ENCODE measurements around the gene MINDY4. TPM values are rescaled to one million over a fixed set of nuclear protein-coding genes. Genes with fewer than 3 reads are reported as not detected.

MINDY4 gene
- total RNA-seq, 1 experiment from 2014 or later: 1.8 TPM

DNA sequence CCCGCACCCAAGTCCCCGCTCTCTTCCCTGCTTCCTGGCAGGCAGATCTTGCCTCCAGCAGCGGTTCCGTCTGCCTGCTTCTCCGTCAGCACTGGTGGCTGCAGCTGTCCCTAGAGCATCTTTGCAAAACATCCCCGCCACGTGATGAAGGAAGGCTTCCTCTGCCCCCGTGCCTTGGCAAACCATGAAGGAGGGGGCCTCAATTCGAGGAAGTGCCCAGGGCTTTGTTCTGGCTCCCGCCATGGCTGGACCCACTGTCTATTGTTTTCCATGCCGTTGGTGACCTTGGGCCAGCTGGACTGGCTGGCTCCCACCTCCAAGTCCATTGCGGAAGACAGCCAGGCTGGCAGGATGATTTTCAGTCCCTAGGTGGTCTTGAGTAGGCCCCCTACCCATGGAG lies 127.2 kb downstream of the MINDY4 start:
- no peak for ATAC-seq
- Mint-ChIP-seq H3K9me3 (no peaks in the 10 kb centered on the region), H3K36me3 (no peaks in the 10 kb centered on the region), H3K4me1 (no peaks in the 10 kb centered on the region), H3K27me3 (ENCODE audit: low read depth) (no peaks in the 10 kb centered on the region), H3K27ac (no peak overlapping the region), H3K4me3 (no peak overlapping the region)
- ChIA-PET POLR2A (no interaction called here), CTCF (interaction anchor here (0.9 to 1.8 kb wide), 4 partner anchors 10 to 224 kb away, joined by 3 to 9 read pairs (median 6); no protein-coding TSS in a partner anchor)
- no peak for TF ChIP-seq ZNF396 (CRISPR knock-in tag; IDR thresholded peaks at IDR 0.05; ENCODE audit: borderline replicate concordance)
- no peak for DNase-seq (ENCODE audit: low spot score)

DNA sequence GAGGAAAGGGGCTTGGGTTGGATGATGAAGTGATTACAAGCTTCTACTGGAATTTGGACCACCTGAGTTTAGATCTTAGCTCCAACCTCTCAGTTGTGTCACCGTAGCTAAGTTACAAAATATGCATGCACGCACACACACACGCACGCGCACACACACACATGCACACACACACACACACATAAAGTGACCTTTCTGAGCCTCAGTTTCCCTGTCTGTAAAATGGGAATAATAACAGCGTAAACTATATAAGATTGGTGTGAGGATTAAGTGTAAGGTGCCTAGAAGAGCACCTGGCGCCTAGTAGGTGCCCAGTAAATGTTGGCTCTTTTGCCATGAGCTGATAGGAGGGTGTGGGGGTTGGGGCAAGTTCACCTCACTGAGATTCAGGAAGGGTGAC lies 127.8 kb downstream of the MINDY4 start:
- H3K4me3 Mint-ChIP-seq: no peak overlapping the region
- ChIA-PET POLR2A (interaction anchor here (0.7 kb wide), 1 partner anchor 28 kb away, joined by 3 read pairs; no protein-coding TSS in a partner anchor), CTCF (interaction anchor here (0.7 to 1.8 kb wide), 3 partner anchors 9 to 40 kb away, joined by 3 to 9 read pairs (median 6); no protein-coding TSS in a partner anchor)
- H3K27ac Mint-ChIP-seq: no peak overlapping the region
- no peak for TF ChIP-seq EMX1 (CRISPR knock-in tag; IDR thresholded peaks at IDR 0.05)
- TF ChIP-seq, protein P1, sequence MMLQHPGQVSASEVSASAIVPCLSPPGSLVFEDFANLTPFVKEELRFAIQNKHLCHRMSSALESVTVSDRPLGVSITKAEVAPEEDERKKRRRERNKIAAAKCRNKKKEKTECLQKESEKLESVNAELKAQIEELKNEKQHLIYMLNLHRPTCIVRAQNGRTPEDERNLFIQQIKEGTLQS (CRISPR knock-in tag; conservative IDR thresholded peaks at IDR 0.05): no peak
- TF ChIP-seq NFE2L1 (CRISPR knock-in tag; IDR thresholded peaks at IDR 0.05): no peak
- TF ChIP-seq HMGA2 (CRISPR knock-in tag; IDR thresholded peaks at IDR 0.05): no peak
- TF ChIP-seq SMAD4 (CRISPR knock-in tag; IDR thresholded peaks at IDR 0.05): no peak
- no peak for TF ChIP-seq ZNF416 (CRISPR knock-in tag; IDR thresholded peaks at IDR 0.05)
- TF ChIP-seq, protein P2, sequence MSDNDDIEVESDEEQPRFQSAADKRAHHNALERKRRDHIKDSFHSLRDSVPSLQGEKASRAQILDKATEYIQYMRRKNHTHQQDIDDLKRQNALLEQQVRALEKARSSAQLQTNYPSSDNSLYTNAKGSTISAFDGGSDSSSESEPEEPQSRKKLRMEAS (CRISPR knock-in tag; IDR thresholded peaks at IDR 0.05): no peak
- TF ChIP-seq USF1 (CRISPR knock-in tag; IDR thresholded peaks at IDR 0.05): no peak
- TF ChIP-seq NFATC4 (CRISPR knock-in tag; IDR thresholded peaks at IDR 0.05): no peak
- no peak for TF ChIP-seq TCF7 (CRISPR knock-in tag; IDR thresholded peaks at IDR 0.05; ENCODE audit: low read depth)
- no peak for TF ChIP-seq GTF2I (CRISPR knock-in tag; conservative IDR thresholded peaks at IDR 0.05)
- no peak for TF ChIP-seq PRDM15 (CRISPR knock-in tag; IDR thresholded peaks at IDR 0.05)
- no peak for ATAC-seq
- H3K9me3 Mint-ChIP-seq: no peaks in the 10 kb centered on the region
- H3K27me3 Mint-ChIP-seq (ENCODE audit: low read depth): no peaks in the 10 kb centered on the region
- no peaks in the 10 kb centered on the region for H3K4me1 Mint-ChIP-seq
- H3K36me3 Mint-ChIP-seq: no peaks in the 10 kb centered on the region
- DNase-seq (ENCODE audit: low spot score): no peak

GRCh38 chr7:30899630-30900029 lies 128.4 kb downstream of the MINDY4 start:
- H3K27me3 Mint-ChIP-seq (ENCODE audit: low read depth): no peaks in the 10 kb centered on the region
- H3K4me3 Mint-ChIP-seq: no peak overlapping the region
- H3K36me3 Mint-ChIP-seq: no peaks in the 10 kb centered on the region
- ChIA-PET POLR2A (interaction anchor here (0.7 kb wide), 1 partner anchor 27 kb away, joined by 3 read pairs; no protein-coding TSS in a partner anchor), CTCF (interaction anchor here (0.7 to 1.0 kb wide), 2 partner anchors 9 to 39 kb away, joined by 3 read pairs; no protein-coding TSS in a partner anchor)
- ATAC-seq (no peak), DNase-seq (ENCODE audit: low spot score) (no peak)
- H3K27ac Mint-ChIP-seq: no peak overlapping the region
- H3K4me1 Mint-ChIP-seq: no peaks in the 10 kb centered on the region
- H3K9me3 Mint-ChIP-seq: no peaks in the 10 kb centered on the region
- TF ChIP-seq FOXP4 (CRISPR knock-in tag; IDR thresholded peaks at IDR 0.05) (no peak), ZNF263 (CRISPR knock-in tag; IDR thresholded peaks at IDR 0.05; ENCODE audit: low read depth) (no peak), IRF2 (CRISPR knock-in tag; IDR thresholded peaks at IDR 0.05; ENCODE audit: borderline replicate concordance, low read depth) (no peak), SOX15 (CRISPR knock-in tag; IDR thresholded peaks at IDR 0.05) (no peak), ZNF416 (CRISPR knock-in tag; IDR thresholded peaks at IDR 0.05) (no peak), SP1 (CRISPR knock-in tag; conservative IDR thresholded peaks at IDR 0.05) (no peak), GABPB1 (CRISPR knock-in tag; IDR thresholded peaks at IDR 0.05) (no peak)
- TF ChIP-seq, protein P3, sequence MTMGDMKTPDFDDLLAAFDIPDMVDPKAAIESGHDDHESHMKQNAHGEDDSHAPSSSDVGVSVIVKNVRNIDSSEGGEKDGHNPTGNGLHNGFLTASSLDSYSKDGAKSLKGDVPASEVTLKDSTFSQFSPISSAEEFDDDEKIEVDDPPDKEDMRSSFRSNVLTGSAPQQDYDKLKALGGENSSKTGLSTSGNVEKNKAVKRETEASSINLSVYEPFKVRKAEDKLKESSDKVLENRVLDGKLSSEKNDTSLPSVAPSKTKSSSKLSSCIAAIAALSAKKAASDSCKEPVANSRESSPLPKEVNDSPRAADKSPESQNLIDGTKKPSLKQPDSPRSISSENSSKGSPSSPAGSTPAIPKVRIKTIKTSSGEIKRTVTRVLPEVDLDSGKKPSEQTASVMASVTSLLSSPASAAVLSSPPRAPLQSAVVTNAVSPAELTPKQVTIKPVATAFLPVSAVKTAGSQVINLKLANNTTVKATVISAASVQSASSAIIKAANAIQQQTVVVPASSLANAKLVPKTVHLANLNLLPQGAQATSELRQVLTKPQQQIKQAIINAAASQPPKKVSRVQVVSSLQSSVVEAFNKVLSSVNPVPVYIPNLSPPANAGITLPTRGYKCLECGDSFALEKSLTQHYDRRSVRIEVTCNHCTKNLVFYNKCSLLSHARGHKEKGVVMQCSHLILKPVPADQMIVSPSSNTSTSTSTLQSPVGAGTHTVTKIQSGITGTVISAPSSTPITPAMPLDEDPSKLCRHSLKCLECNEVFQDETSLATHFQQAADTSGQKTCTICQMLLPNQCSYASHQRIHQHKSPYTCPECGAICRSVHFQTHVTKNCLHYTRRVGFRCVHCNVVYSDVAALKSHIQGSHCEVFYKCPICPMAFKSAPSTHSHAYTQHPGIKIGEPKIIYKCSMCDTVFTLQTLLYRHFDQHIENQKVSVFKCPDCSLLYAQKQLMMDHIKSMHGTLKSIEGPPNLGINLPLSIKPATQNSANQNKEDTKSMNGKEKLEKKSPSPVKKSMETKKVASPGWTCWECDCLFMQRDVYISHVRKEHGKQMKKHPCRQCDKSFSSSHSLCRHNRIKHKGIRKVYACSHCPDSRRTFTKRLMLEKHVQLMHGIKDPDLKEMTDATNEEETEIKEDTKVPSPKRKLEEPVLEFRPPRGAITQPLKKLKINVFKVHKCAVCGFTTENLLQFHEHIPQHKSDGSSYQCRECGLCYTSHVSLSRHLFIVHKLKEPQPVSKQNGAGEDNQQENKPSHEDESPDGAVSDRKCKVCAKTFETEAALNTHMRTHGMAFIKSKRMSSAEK (CRISPR knock-in tag; IDR thresholded peaks at IDR 0.05; ENCODE audit: borderline replicate concordance): no peak
- TF ChIP-seq, protein P4, sequence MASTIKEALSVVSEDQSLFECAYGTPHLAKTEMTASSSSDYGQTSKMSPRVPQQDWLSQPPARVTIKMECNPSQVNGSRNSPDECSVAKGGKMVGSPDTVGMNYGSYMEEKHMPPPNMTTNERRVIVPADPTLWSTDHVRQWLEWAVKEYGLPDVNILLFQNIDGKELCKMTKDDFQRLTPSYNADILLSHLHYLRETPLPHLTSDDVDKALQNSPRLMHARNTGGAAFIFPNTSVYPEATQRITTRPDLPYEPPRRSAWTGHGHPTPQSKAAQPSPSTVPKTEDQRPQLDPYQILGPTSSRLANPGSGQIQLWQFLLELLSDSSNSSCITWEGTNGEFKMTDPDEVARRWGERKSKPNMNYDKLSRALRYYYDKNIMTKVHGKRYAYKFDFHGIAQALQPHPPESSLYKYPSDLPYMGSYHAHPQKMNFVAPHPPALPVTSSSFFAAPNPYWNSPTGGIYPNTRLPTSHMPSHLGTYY (CRISPR knock-in tag; IDR thresholded peaks at IDR 0.05): no peak

All from WTC11 (cell line).